DND-41 (cell line): ENCODE data around the gene LYPD3.

Source experiments
- ATAC-seq: fragments of 200-7000 bp; cut with Tn5 transposase; 3 replicates; pipeline ENCODE4 v1.9.1; 2021; ENCODE audit warnings: low read depth; ENCODE audit not compliant: insufficient read depth
- DNase-seq: peaks from one replicate; pipeline ENCODE4 v3.0.0-alpha.2; 2020
- H2AFZ ChIP-seq: 2 replicates; pipeline ENCODE4 v1.6.0; 2012; ENCODE audit warnings: low read depth, low read length
- H3K27ac ChIP-seq: 2 replicates; pipeline ENCODE4 v1.5.1; 2012; ENCODE audit warnings: low read length, inconsistent platforms
- H3K27me3 ChIP-seq: fragments of 200-600 bp; sonication (generic); 2 replicates; pipeline ENCODE4 v1.6.0; 2012; ENCODE audit warnings: low read length, mild to moderate bottlenecking, inconsistent platforms; ENCODE audit not compliant: insufficient read depth, poor library complexity
- H3K36me3 ChIP-seq: 2 replicates; pipeline ENCODE4 v1.5.1; 2012; ENCODE audit warnings: low read length, inconsistent platforms; ENCODE audit not compliant: insufficient read depth
- H3K4me1 ChIP-seq: 2 replicates; pipeline ENCODE4 v1.5.1; 2012; ENCODE audit warnings: mild to moderate bottlenecking, low read length; ENCODE audit not compliant: insufficient read depth
- H3K4me2 ChIP-seq: 2 replicates; pipeline ENCODE4 v1.6.0; 2012; ENCODE audit warnings: mild to moderate bottlenecking, moderate library complexity, low read length, inconsistent platforms; ENCODE audit not compliant: insufficient read depth
- H3K4me3 ChIP-seq, 2 experiments: fragments of 200-600 bp in 1 of 2; shearing (Covaris generic) in 1 of 2; 2 replicates each; pipeline ENCODE4 v1.5.1; 2012 to 2016; ENCODE audit warnings: inconsistent platforms in 2 of 2, low read length in 2 of 2, mild to moderate bottlenecking in 2 of 2, low read depth in 1 of 2, moderate library complexity in 1 of 2
- H3K79me2 ChIP-seq: 2 replicates; pipeline ENCODE4 v1.6.0; 2012; ENCODE audit warnings: low read length, inconsistent platforms; ENCODE audit not compliant: insufficient read depth
- H3K9ac ChIP-seq: 2 replicates; pipeline ENCODE4 v1.6.0; 2012; ENCODE audit warnings: low read depth, mild to moderate bottlenecking, inconsistent platforms, low read length, moderate library complexity
- H3K9me3 ChIP-seq: 2 replicates; pipeline ENCODE4 v1.5.1; 2012; ENCODE audit warnings: low read length, moderate library complexity, mild to moderate bottlenecking, inconsistent platforms; ENCODE audit not compliant: insufficient read depth, severe bottlenecking
- H4K20me1 ChIP-seq: 2 replicates; pipeline ENCODE4 v1.6.0; 2012; ENCODE audit warnings: low read length; ENCODE audit not compliant: insufficient read depth
- CTCF ChIP-seq: IDR thresholded peaks from 2 replicates; pipeline ENCODE4 v1.5.1; 2012; ENCODE audit warnings: borderline replicate concordance, low read length, moderate library complexity, mild to moderate bottlenecking; ENCODE audit not compliant: poor library complexity, severe bottlenecking; ENCODE audit errors: extremely low read depth
- EZH2 ChIP-seq: IDR thresholded peaks from 3 replicates; pipeline ENCODE4 v1.6.1; 2012; ENCODE audit warnings: borderline replicate concordance, low read depth, mild to moderate bottlenecking, moderate library complexity, low read length, inconsistent platforms; ENCODE audit not compliant: severe bottlenecking

The LYPD3 gene

GRCh38 chr19:43429395-43429794 is 36.0 kb downstream of the LYPD3 start:
- DNase-seq: no peak
- no peak overlapping the region for H3K27ac ChIP-seq
- H4K20me1 ChIP-seq: no peaks in the 10 kb centered on the region
- H3K4me3 ChIP-seq: no peak overlapping the region
- H3K4me1 ChIP-seq: no peaks in the 10 kb centered on the region
- no peak for ATAC-seq
- H2AFZ ChIP-seq: no peak overlapping the region
- H3K9me3 ChIP-seq: no peaks in the 10 kb centered on the region
- H3K79me2 ChIP-seq: no peaks in the 10 kb centered on the region
- no peak overlapping the region for H3K4me2 ChIP-seq
- H3K27me3 ChIP-seq: no peaks in the 10 kb centered on the region
- H3K36me3 ChIP-seq: no peaks in the 10 kb centered on the region
- TF ChIP-seq CTCF (no peak), EZH2 (no peak)
- H3K9ac ChIP-seq: no peak overlapping the region

- Histone ChIP-seq H3K4me2 (no peak overlapping the region), H3K4me1 (no peaks in the 10 kb centered on the region), H3K9me3 (no peaks in the 10 kb centered on the region), H3K79me2 (no peaks in the 10 kb centered on the region), H4K20me1 (no peaks in the 10 kb centered on the region), H3K27me3 (no peaks in the 10 kb centered on the region), H3K27ac (no peak overlapping the region), H2AFZ (no peak overlapping the region), H3K9ac (no peak overlapping the region), H3K36me3 (no peaks in the 10 kb centered on the region), H3K4me3 (no peak overlapping the region)
- DNase-seq (no peak), ATAC-seq (no peak)
- TF ChIP-seq CTCF (peak; percentile 53), EZH2 (no peak)
Measured at GRCh38 chr19:43425567-43426392, 39.6 kb downstream of the LYPD3 start.

DNA sequence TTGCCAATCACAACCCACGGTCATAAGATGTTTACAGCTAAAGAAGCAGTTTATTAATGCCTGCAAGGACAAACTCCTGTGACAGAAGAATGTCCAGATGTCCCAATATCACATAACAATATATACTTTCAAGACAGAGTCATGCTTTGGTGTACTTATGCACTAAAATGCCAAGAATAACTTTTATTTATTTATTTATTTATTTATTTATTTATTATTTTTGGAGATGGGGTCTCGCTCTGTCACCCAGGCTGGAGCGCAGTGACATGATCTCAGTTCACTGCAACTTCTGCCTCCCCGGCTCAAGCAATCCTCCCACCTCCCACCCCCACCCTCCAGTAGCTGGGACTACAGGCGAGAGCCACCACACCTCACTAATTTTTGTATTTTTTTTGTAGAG is 41.6 kb downstream of the LYPD3 start:
- H3K79me2 ChIP-seq: no peaks in the 10 kb centered on the region
- H3K4me2 ChIP-seq: no peak overlapping the region
- no peaks in the 10 kb centered on the region for H3K36me3 ChIP-seq
- ATAC-seq (no peak), DNase-seq (no peak)
- no peaks in the 10 kb centered on the region for H3K4me1 ChIP-seq
- H2AFZ ChIP-seq: no peak overlapping the region
- peaks cover 2% of the 10 kb centered on the region for H3K27me3 ChIP-seq
- no peak overlapping the region for H3K4me3 ChIP-seq
- H3K9ac ChIP-seq: no peak overlapping the region
- H3K27ac ChIP-seq: no peak overlapping the region
- H3K9me3 ChIP-seq: no peaks in the 10 kb centered on the region
- TF ChIP-seq CTCF: no peak
- TF ChIP-seq EZH2: no peak
- no peaks in the 10 kb centered on the region for H4K20me1 ChIP-seq
